ENCODE results near the gene TMPRSS9.
A peak's percentile ranks its signal among the peaks of the same experiment; 100 is the strongest.
"Not testable (repeated sequence)": the region's sequence is repeated elsewhere in the genome, so short reads cannot be mapped to it uniquely, and the experiment has no call there.

Gene TMPRSS9

GRCh38 chr19:2461751-2462634, 101.9 kb downstream of the TMPRSS9 start:
- H3K27ac ChIP-seq (ENCODE audit: insufficient read depth, low read depth, low read length, poor library complexity, severe bottlenecking) = peak overlapping the region; percentile 58
- 8 to 9% methylated on average over 62 of the region's 62 CpGs for WGBS, 2 experiments
- no peaks in the 10 kb centered on the region for H3K27me3 ChIP-seq (ENCODE audit: control insufficient read depth, insufficient read depth, low read length, poor library complexity, severe bottlenecking)
- H3K4me3 ChIP-seq (ENCODE audit: insufficient read depth, low read depth, low read length) = peak overlapping the region; percentile 59
- H3K36me3 ChIP-seq (ENCODE audit: control insufficient read depth, insufficient read depth, low read length) = no peaks in the 10 kb centered on the region
- H3K4me1 ChIP-seq (ENCODE audit: control insufficient read depth, insufficient read depth, low read length) = no peaks in the 10 kb centered on the region
- H3K9me3 ChIP-seq (ENCODE audit: control insufficient read depth, low read length) = no peaks in the 10 kb centered on the region

DNA sequence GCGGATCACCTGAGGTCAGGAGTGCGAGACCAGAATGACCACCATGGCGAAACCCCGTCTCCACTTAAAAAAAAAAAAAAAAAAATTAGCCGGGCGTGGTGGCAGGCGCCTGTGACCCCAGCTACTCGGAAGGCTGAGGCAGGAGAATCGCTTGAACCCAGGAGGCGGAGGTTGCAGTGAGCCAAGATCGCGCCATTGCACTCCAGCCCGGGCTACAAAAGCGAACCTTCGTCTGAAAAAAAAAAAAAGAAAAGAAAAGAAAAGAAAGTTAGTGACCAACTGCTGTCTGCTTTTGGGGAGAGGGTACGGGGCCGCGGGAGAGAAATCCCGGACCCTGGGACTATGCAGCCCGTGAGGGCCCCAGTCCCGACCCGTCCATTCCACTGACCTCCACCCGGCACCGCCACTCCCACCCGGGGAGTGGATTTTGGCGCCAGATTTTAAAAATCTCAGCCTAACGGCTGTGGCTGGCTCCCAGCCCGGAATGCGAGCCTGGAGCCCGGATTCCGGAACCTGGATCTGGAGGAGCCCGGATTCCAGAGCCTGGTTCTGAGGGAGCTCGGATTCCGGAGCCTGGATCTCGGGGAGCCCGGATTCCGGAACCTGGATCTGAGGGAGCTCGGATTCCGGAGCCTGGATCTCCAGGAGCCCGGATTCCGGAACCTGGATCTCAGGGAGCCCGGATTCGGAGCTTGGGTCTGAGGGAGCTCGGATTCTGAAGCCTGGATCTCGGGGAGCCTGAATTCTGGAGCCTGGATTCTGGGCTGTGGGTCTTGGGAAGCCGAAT, 102.8 kb downstream of the TMPRSS9 start:
- Histone ChIP-seq H3K36me3 (ENCODE audit: control insufficient read depth, insufficient read depth, low read length) (no peaks in the 10 kb centered on the region), H3K27me3 (ENCODE audit: control insufficient read depth, insufficient read depth, low read length, poor library complexity, severe bottlenecking) (no peaks in the 10 kb centered on the region), H3K27ac (ENCODE audit: insufficient read depth, low read depth, low read length, poor library complexity, severe bottlenecking) (peak overlapping the region; percentile 58), H3K4me1 (ENCODE audit: control insufficient read depth, insufficient read depth, low read length) (no peaks in the 10 kb centered on the region), H3K4me3 (ENCODE audit: insufficient read depth, low read depth, low read length) (peak overlapping the region; percentile 59), H3K9me3 (ENCODE audit: control insufficient read depth, low read length) (no peaks in the 10 kb centered on the region)
- 3% methylated on average over 46 of the region's 46 CpGs for WGBS, 2 experiments

DNA sequence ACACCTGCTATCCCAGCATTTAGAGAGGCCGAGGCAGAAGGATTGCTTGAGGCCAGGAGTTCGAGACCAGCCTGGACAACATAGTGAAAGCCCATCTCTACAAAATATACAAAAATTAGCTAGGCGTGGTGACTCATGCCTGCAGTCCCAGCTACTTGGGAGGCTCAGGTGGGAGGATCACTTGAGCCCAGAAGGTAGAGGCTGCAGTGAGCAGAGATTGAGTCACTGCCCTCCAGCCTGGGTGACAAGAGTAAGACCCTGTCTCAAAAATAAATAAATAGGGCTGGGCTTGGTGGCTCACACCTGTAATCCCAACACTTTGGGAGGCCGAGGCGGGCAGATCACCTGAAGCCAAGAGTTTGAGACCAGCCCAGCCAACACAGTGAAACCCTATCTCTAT, 103.6 kb downstream of the TMPRSS9 start:
- 93 to 94% methylated on average over 5 of the region's 5 CpGs for WGBS, 2 experiments
- not testable (repeated sequence) for H3K4me1 ChIP-seq (ENCODE audit: control insufficient read depth, insufficient read depth, low read length); H3K4me3 ChIP-seq (ENCODE audit: insufficient read depth, low read depth, low read length)

GRCh38 chr19:2464389-2464788, 104.3 kb downstream of the TMPRSS9 start:
- 85 to 87% methylated on average over 5 of the region's 5 CpGs for WGBS, 2 experiments
- Histone ChIP-seq H3K9me3 (ENCODE audit: control insufficient read depth, low read length) (no peaks in the 10 kb centered on the region), H3K4me1 (ENCODE audit: control insufficient read depth, insufficient read depth, low read length) (no peaks in the 10 kb centered on the region), H3K27ac (ENCODE audit: insufficient read depth, low read depth, low read length, poor library complexity, severe bottlenecking) (no peak overlapping the region), H3K36me3 (ENCODE audit: control insufficient read depth, insufficient read depth, low read length) (no peaks in the 10 kb centered on the region), H3K27me3 (ENCODE audit: control insufficient read depth, insufficient read depth, low read length, poor library complexity, severe bottlenecking) (no peaks in the 10 kb centered on the region), H3K4me3 (ENCODE audit: insufficient read depth, low read depth, low read length) (no peak overlapping the region)

More for the DNA sequence above, 103.6 kb downstream of the TMPRSS9 start:
- not testable (repeated sequence) for H3K27ac ChIP-seq (ENCODE audit: insufficient read depth, low read depth, low read length, poor library complexity, severe bottlenecking); H3K27me3 ChIP-seq (ENCODE audit: control insufficient read depth, insufficient read depth, low read length, poor library complexity, severe bottlenecking); H3K9me3 ChIP-seq (ENCODE audit: control insufficient read depth, low read length); H3K36me3 ChIP-seq (ENCODE audit: control insufficient read depth, insufficient read depth, low read length)

- Histone ChIP-seq H3K4me3 (ENCODE audit: insufficient read depth, low read depth, low read length) (no peak overlapping the region), H3K27ac (ENCODE audit: insufficient read depth, low read depth, low read length, poor library complexity, severe bottlenecking) (peak overlapping the region; percentile 26), H3K9me3 (ENCODE audit: control insufficient read depth, low read length) (no peaks in the 10 kb centered on the region), H3K4me1 (ENCODE audit: control insufficient read depth, insufficient read depth, low read length) (no peaks in the 10 kb centered on the region), H3K36me3 (ENCODE audit: control insufficient read depth, insufficient read depth, low read length) (no peaks in the 10 kb centered on the region), H3K27me3 (ENCODE audit: control insufficient read depth, insufficient read depth, low read length, poor library complexity, severe bottlenecking) (no peaks in the 10 kb centered on the region)
- 75 to 79% methylated on average over 12 of the region's 12 CpGs for WGBS, 2 experiments
These were observed 108.5 kb downstream of the TMPRSS9 start for GRCh38 chr19:2468596-2468995.

DNA sequence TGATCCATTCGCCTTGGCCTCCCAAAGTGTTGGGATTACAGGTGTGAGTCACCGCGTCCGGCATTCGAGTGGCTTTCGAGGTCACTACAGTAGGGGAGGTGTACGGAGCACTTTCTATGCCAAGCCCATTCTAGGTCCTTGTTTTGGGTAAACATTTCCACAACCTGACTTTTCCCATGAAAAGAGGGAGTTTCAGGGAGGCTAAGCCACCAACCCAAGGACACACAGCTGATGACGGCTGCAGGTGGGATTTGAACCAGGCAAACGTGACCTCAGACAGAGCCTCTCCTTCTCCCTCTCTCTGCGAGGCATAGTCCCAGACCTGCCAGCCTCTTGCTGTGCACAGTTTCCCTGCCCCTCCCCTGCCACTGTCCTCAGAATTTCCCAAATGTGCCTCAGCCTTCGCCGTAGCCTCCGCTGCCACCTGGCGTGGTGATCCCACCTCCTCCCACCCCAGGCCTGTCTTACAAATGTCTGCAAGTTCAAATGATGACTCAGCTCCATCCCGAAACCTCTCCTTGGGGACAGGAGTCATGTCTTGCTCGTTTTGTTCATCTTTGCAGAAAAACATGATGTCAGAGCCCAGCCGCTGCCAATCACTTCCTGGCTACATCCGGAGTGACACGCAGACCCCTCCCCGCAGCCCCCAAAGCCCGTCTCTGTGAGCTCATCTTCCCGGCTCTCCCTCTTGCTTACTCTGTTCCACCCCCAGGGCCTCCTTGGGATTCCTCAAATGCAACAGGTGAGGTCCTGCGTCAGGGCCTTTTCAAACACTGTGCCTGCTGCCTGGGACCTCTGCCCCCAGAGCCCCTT, 109.2 kb downstream of the TMPRSS9 start:
- H3K27ac ChIP-seq (ENCODE audit: insufficient read depth, low read depth, low read length, poor library complexity, severe bottlenecking) = no peak overlapping the region
- H3K4me1 ChIP-seq (ENCODE audit: control insufficient read depth, insufficient read depth, low read length) = no peaks in the 10 kb centered on the region
- WGBS, 2 experiments = 59 to 64% methylated on average over 23 of the region's 23 CpGs
- H3K4me3 ChIP-seq (ENCODE audit: insufficient read depth, low read depth, low read length) = no peak overlapping the region
- H3K9me3 ChIP-seq (ENCODE audit: control insufficient read depth, low read length) = no peaks in the 10 kb centered on the region
- H3K27me3 ChIP-seq (ENCODE audit: control insufficient read depth, insufficient read depth, low read length, poor library complexity, severe bottlenecking) = no peaks in the 10 kb centered on the region
- no peaks in the 10 kb centered on the region for H3K36me3 ChIP-seq (ENCODE audit: control insufficient read depth, insufficient read depth, low read length)

DNA sequence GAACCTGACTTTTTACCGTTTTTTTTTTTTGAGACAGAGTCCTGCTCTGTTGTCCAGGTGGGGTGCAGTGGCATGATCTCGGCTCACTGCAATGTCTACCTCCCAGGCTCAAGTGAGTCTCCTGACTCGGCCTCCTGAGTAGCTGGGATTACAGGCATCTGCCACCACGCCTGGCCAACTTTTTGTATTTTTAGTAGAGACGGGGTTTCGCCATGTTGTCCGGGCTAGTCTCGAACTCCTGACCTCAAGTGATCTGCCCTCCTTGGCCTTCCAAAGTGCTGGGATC, 109.8 kb downstream of the TMPRSS9 start:
- not testable (repeated sequence) for H3K4me1 ChIP-seq (ENCODE audit: control insufficient read depth, insufficient read depth, low read length); H3K27me3 ChIP-seq (ENCODE audit: control insufficient read depth, insufficient read depth, low read length, poor library complexity, severe bottlenecking); H3K9me3 ChIP-seq (ENCODE audit: control insufficient read depth, low read length); H3K27ac ChIP-seq (ENCODE audit: insufficient read depth, low read depth, low read length, poor library complexity, severe bottlenecking); H3K4me3 ChIP-seq (ENCODE audit: insufficient read depth, low read depth, low read length); H3K36me3 ChIP-seq (ENCODE audit: control insufficient read depth, insufficient read depth, low read length)
- WGBS, 2 experiments = 86 to 90% methylated on average over 8 of the region's 8 CpGs

- WGBS, 2 experiments = 12% methylated on average over 55 to 60 of the region's 60 CpGs
- Histone ChIP-seq H3K4me1 (ENCODE audit: control insufficient read depth, insufficient read depth, low read length) (peaks cover 34% of the 10 kb centered on the region), H3K27ac (ENCODE audit: insufficient read depth, low read depth, low read length, poor library complexity, severe bottlenecking) (no peak overlapping the region), H3K9me3 (ENCODE audit: control insufficient read depth, low read length) (no peaks in the 10 kb centered on the region), H3K27me3 (ENCODE audit: control insufficient read depth, insufficient read depth, low read length, poor library complexity, severe bottlenecking) (peaks cover 46% of the 10 kb centered on the region), H3K4me3 (ENCODE audit: insufficient read depth, low read depth, low read length) (peak overlapping the region; percentile 14), H3K36me3 (ENCODE audit: control insufficient read depth, insufficient read depth, low read length) (no peaks in the 10 kb centered on the region)
These were observed 114.4 kb downstream of the TMPRSS9 start for GRCh38 chr19:2474232-2475017.

- Histone ChIP-seq H3K4me1 (ENCODE audit: control insufficient read depth, insufficient read depth, low read length) (peaks cover 34% of the 10 kb centered on the region), H3K27me3 (ENCODE audit: control insufficient read depth, insufficient read depth, low read length, poor library complexity, severe bottlenecking) (peaks cover 54% of the 10 kb centered on the region), H3K9me3 (ENCODE audit: control insufficient read depth, low read length) (no peaks in the 10 kb centered on the region), H3K4me3 (ENCODE audit: insufficient read depth, low read depth, low read length) (peak overlapping the region; percentile 29), H3K36me3 (ENCODE audit: control insufficient read depth, insufficient read depth, low read length) (no peaks in the 10 kb centered on the region), H3K27ac (ENCODE audit: insufficient read depth, low read depth, low read length, poor library complexity, severe bottlenecking) (no peak overlapping the region)
- 3 to 4% methylated on average over 45 of the region's 45 CpGs for WGBS, 2 experiments
These were observed 115.1 kb downstream of the TMPRSS9 start for GRCh38 chr19:2475018-2475701.

Data from ectodermal cell (in vitro differentiated cells).